Thyroid gland (tissue), 4 donors: ENCODE results near the gene IDS.
A peak's percentile ranks its signal among the peaks of the same experiment; 100 is the strongest.

ENCODE experiments used
- POLR2A ChIP-seq, 2 donors: fragments of 450-650 bp; IDR thresholded peaks; one replicate each; pipeline ENCODE4 v1.6.1; 2017; ENCODE audit warnings: antibody characterized with exemption in 2 of 2, mild to moderate bottlenecking in 2 of 2, moderate library complexity in 1 of 2
- TF ChIP-seq, protein P1 (sequence below), 6 experiments: fragments of 200-600 bp in 3 of 6; fragments of 450-650 bp in 3 of 6; sonication (generic) in 3 of 6; IDR thresholded peaks; one replicate each; pipeline ENCODE4 v1.5.1; 2016 to 2019; ENCODE audit warnings: antibody characterized with exemption in 6 of 6, mild to moderate bottlenecking in 2 of 6, inconsistent platforms in 1 of 6, moderate library complexity in 1 of 6

DNA sequence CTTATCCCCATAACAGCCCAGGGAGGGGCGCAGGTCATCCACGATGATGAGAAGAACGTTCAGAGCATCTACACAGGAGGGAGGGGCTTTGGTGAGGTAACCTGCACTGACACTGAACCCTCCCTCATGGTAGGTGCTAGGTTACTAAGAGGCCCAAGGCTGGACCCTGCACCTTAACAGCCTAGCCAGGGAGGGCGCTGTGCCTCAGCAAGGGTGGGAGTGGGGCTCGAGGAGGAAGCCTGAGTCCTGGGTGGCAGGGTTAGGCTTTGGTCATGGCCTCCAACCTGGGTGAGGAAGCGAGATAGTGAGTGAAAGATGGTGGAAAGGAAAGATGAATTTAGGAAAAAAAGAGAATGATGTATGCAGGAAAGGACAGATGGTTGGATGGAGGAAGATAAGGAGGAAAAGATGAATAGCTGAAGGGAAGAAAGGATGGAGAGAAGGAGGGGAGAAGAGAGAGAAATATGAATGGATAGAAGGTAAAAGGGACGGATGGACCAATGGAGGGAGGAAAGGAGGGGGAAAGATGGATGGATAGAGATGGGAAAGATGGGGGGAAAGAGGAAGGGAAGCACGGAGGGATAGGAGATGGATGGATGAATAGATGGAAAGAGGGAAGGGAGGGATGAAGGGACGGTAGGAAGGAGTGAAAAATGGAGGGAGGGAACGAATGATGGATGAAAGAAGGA lies 736 bp downstream of the IDS start:
- TF ChIP-seq, protein P1, sequence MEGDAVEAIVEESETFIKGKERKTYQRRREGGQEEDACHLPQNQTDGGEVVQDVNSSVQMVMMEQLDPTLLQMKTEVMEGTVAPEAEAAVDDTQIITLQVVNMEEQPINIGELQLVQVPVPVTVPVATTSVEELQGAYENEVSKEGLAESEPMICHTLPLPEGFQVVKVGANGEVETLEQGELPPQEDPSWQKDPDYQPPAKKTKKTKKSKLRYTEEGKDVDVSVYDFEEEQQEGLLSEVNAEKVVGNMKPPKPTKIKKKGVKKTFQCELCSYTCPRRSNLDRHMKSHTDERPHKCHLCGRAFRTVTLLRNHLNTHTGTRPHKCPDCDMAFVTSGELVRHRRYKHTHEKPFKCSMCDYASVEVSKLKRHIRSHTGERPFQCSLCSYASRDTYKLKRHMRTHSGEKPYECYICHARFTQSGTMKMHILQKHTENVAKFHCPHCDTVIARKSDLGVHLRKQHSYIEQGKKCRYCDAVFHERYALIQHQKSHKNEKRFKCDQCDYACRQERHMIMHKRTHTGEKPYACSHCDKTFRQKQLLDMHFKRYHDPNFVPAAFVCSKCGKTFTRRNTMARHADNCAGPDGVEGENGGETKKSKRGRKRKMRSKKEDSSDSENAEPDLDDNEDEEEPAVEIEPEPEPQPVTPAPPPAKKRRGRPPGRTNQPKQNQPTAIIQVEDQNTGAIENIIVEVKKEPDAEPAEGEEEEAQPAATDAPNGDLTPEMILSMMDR (IDR thresholded peaks at IDR 0.05), result peak in 2 of 6 experiments; percentile 14 to 15
- TF ChIP-seq POLR2A (IDR thresholded peaks at IDR 0.05), result no peak
